HK-2 (cell line): ENCODE results near the gene GNB5.
"Not testable (repeated sequence)": the region's sequence is repeated elsewhere in the genome, so short reads cannot be mapped to it uniquely, and the experiment has no call there.

Experiments
- DNase-seq: peaks from one replicate; pipeline ENCODE4 v3.0.0-alpha.2; 2018; ENCODE audit not compliant: unreplicated experiment

Gene GNB5

DNA sequence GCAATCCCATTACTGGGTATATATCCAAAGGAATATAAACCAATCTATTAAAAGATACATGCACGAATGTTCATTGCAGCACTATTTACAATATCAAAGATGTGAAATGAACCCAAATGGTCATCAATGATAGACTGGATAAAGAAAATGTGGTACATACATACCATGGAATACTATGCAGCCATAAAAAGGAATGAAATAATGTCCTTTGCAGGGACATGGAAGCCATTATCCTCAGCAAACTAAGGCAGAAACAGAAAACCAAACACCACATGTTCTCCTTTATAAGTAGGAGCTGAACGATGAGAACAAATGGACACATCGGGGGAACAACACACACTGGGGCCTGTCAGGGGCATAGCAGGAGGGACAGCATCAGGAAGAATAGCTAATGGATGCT, 21.0 kb downstream of the GNB5 start:
- not testable (repeated sequence) for DNase-seq

DNA sequence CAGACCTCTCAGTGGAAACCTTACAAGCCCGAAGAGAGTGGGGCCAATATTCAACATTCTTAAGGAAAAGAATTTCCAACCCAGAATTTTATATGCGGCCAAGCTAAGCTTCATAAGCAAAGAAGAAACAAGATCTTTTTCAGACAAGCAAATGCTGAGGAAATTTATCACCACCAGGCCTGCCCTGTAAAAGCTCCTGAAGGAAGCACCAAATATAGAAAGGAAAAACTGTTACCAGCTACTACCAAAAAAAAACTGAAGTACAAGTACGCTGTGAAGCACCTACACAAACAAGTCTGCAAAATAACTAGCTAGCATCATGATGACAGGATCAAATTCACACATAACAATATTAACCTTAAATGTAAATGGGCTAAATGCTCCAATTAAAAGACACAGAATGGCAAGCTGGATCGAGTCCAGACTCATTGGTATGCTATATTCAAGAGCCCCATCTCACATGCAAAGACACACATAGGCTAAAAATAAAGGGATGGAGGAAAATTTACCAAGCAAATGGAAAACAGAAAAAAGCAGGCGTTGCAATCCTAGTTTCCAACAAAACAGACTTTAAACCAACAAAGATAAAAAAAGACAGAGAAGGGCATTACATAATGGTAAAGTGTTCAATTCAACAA, 25.6 kb downstream of the GNB5 start:
- DNase-seq: not testable (repeated sequence)

DNA sequence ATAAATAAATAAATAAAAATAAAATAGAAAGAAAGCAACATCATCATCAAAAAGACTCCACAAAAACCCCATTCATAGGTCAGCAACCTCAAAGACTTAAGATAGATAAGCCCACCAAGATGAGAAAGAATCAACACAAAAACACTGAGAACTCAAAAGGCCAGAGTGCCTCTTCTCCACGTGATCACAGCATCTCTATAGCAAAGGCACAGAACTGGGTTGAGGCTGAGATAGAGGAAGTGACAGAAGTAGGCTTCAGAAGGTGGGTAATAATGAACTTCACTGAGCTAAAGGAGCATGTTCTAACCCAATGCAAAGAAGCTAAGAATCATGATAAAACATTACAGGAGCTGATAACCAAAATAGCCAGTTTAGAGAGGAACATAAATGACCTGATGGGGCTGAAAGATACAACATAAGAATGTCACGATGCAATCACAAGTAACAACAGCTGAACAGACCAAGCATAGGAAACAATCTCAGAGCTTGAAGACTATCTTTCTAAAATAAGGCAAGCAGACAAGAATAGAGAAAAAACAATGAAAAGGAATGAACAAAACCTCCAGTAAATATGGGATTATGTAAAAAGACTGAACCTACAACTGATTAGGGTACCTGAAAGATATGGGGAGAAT, 26.4 kb downstream of the GNB5 start:
- no peak for DNase-seq

DNA sequence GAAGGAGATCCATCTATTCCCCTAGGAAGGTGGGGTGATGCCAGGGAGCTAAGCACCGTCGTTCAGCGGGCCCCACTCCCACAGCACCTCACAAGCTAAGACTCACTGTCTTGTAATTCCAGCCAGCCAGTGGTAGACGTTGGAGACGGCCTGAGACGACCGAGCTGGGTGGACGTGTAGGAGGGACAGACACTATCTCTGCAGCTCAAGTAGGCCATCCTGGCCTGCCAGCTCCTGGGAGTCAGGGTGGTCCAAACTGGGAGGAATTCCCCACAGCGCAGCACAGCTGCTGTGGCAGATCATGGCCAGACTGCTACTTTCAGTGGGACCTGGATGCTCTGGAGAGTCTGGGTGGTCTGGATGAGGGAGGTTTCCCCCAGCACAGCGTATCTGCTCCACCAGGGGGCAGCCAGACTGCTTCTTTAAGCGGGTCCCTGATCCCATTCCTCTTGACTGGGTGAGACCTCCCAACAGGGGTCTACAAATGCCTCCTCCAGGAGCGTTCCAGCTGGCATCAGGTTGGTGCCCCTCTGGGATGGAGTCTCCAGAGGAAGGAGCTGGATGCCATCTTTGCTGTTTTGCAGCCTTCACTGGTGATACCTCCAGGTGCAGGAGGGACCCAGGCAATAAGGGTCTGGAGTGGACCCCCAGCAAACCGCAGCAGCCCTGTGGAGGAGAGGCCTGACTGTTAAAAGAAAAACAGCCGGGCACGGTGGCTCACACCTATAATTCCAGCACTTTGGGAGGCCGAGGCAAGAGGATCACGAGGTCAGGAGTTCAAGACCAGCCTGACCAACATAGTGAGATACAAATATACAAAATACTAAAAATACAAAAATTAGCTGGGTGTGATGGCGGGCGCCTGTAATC, 27.6 kb downstream of the GNB5 start:
- DNase-seq: no peak

DNA sequence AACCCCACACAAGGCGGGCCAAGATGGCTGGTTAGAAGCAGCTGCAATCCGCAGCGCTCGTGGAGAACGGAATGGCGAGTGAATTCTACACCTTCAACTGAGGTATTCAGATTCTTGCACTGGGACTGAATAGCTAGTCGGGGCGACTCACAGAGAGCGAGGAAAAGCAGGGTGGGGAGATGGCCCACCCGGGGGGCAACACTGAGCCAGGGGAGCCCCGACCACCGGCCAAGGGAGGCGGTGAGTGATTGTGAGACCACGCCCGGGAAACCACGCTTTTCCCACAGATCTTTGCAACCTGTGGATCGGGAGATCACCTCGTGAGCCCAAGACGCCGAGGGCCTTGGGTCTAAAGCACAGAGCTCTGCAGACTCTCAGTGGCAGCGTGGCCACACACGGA, 28.3 kb downstream of the GNB5 start:
- no peak for DNase-seq

DNA sequence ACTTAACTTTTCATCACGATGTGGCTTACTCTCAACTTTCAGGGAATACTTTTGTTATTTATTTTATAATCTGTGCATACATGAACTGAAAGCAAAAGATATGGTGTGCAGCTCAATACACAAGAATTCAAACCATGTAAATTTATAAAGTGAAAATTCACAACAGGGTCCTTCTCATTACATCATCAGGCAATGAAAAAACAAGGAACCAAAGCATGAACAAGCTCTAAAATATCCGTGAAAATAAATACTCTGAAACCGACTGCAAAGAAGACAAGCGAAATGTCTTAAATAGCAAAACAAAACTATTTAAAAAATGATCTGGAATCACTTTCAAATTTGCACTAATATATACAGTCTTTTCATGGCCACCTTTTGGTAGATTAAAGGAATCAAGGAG, 28.9 kb downstream of the GNB5 start:
- no peak for DNase-seq

DNA sequence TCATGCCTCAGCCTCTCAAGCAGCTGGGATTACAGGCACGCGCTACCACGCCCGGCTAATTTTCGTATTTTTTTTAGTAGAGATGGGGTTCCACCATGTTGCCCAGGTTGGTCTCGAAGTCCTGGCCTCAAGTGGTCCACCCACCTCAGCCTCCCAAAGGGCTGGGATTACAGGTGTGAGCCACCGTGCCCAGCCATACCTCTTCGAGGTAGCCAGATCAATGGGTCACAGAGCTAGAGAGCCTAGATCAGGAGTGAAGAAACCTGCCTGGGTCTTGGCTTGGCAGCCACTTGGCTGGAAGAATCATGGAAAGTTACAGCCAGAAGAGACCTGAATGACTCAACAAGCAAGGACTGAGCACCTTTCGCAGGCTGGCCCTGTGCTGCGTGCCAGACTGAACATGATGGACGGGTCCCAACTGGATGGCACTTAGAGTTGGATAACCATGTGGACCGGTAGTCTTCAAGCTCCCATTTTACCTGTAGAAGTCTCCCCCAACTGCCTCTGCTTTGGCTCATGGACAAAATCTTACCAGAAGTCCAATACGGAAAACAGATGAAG, 29.7 kb downstream of the GNB5 start:
- DNase-seq: no peak

DNA sequence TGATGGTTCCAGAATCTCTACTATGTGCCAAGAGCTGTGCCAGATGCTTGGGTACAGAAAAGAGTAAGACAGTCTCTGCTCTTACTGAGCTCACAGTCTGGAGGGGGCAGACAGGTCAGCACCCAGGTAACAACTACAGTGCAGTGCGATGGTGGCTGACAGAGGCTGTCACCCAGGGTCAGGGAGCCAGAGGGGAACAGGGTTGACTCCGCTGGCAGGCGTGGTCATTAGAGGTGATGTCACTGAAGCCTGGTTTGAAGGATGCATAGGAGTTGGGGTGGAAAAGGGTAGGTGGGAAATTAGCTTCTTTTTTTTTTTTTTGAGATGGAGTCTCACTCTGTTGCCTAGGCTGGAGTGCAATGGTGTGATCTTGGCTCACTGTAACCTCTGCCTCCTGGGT, 31.5 kb downstream of the GNB5 start:
- DNase-seq: no peak

DNA sequence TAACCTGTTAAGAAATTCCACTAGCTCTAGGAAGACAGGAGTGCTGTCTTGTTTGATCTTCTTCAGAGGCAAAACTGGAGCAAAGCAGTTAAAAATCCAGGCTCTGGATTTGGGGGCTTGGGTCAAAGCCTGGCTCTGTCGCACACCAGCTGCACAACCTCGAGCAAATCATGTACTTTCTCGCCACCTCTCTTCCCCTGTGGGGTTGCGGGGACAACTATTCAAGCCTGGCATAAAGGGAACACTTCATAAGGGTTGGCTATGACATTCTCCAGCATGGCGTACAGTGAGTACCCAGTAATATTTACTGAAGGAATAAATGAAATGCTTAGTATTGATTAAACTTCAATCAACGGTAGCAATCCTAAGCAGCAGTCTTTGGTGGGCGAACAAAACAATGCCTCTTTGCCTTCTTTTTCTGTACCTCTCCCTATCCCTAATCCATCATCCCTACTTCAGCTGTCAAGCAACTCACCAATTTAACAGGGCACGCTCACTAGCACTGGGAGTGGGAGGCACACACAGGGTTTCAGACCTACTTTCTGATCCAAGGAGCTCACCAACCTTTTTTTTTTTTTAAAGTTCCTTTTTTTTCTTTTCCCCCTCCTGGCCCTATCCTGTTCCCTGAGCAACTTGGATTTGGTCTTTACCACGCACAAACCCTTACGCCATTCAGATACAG, 33.0 kb downstream of the GNB5 start:
- no peak for DNase-seq

DNA sequence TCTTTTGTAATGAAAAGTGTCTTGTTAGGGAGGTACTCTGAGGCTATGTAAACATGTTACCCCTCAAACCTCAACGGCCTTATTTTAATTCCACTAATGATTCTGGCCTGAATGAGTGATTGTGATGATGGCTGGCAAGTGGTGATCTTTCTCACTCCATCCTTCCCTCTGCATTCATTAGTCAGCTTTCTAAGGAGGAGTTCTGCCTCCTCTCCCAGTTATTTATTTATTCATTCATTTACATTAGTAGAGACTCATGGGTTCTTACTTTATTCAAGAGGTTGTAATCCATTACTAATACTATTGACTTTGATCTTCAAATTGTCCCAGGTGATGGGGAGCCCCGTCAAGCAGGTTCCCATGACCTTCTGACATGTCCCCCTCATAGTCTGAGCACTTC, 35.3 kb downstream of the GNB5 start:
- DNase-seq: no peak

DNA sequence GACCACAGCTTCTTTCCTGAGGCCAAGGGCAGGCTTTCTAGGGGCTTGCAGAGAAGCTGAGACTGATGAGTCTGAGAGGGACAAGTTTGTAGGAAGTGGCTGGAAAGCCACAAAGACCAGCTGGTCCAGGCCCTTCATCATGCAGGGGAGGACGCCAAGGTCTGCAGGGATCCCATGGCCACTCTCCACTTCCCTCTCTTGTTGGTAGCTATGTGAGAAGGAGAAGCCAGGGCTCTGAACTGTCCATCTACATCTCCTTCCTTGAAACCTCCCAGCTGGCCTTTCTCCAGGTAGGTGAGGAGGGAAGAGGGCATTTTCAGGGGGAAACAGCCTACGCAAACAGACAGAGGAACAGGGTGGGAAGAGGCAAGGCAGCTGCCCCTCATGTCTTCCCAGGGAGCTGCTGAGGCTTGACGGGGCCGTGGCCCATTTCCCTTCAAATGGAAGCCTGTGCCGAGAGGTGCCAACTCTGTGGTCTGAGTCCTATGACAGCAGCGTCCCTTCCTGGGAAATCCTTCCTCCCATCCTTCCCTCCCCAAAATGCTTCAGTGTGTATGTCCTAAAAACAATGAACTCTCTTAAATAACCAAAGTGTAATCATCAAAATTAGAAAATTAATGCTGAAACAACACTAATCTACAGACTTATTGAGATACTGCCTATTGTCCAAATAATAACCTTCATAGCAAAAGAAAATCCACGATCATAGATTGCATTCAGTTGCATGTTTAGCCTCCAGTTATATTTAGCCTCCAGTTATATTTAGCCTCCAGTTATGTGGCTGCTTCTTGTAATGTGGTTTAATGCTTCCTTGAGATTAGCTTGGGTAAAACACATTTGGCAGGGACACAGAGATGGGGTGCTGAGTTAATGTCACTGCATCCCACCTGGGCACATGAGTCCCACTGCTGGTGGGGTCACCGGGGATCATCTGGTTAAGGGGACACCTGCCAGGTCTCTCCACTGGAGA, 36.0 kb downstream of the GNB5 start:
- no peak for DNase-seq

DNA sequence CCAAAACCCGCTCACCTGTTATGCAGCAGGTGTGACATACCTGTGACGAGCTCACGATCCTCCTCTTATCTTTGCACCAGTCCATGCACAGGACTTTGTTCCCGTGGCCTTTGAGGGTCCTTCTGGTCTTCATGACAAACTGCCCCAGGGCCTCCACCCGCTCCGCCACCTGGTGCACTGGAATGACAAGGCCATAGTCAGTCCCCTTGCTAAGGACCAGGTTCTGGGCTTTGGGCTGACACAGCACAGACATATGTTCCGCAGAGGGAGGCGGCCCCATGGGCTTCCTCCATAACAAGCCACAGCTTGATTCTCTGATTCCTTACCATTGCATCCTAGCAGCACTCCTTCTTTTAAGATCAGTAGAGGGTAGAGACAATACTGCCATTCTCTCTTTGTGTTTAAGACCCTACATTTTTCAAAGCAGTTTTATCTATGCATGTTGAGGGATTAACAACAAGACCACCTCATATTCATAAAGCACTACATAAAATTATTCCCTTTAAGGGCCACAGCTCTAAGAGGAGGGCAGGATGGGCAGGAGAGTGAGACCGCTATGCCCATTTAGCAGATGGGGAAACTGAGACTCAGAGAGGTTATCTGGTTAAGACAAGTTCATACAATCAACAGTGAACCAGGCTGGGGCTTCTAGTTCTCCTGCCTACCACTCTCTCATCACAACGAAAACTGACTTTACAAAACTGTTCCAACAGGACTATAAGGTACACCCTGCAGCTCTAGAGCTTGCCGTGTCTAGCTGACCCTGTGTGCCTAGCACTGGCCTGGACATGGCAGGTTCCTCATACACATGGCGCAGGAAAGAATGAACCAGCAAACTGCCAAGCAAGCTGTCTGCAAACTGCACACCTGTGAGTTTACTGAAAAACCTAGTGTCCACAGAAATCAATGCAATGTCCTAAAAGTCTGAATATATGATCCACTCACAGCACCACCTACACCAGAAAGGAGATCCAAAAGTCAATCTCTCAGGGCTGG, 37.0 kb downstream of the GNB5 start:
- DNase-seq: no peak

DNA sequence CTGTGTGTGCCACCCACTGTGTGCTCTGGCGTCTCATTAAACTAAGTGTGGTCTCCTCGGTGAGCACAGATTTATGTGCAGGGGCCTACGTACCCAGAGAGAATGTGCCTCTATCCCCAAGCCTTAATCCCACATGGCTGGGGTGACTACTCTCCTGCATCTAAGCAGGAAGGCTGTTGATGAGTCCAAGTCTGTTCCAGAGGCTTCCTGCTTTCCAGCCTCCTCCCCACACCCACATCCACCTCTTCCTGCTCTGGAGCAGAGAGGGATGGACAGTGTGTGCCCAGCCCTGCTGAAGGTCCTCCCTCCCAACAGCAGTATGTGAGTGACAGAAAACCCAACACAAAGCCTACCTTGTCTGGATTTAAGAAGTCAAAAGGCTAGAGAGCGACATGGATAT, 39.8 kb downstream of the GNB5 start:
- no peak for DNase-seq

DNA sequence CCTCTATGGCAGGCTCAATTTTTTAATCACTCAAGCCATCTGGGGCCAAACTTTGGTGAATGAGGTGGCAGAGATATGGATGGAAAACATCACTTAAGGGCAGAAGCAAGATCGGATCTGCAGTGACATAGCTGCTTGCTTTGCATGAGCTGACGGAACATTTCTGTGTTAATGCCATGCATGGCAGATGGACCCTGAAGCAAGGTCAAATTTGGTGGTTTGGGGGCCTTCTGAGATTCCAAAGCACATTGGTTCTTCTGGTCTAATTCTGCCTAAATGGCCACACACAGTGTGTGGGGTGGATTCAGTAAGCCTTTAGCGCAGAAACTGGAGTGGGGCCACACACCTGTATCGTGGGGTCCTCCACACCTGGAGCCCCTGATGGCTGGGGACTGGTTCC, 40.3 kb downstream of the GNB5 start:
- DNase-seq: no peak

DNA sequence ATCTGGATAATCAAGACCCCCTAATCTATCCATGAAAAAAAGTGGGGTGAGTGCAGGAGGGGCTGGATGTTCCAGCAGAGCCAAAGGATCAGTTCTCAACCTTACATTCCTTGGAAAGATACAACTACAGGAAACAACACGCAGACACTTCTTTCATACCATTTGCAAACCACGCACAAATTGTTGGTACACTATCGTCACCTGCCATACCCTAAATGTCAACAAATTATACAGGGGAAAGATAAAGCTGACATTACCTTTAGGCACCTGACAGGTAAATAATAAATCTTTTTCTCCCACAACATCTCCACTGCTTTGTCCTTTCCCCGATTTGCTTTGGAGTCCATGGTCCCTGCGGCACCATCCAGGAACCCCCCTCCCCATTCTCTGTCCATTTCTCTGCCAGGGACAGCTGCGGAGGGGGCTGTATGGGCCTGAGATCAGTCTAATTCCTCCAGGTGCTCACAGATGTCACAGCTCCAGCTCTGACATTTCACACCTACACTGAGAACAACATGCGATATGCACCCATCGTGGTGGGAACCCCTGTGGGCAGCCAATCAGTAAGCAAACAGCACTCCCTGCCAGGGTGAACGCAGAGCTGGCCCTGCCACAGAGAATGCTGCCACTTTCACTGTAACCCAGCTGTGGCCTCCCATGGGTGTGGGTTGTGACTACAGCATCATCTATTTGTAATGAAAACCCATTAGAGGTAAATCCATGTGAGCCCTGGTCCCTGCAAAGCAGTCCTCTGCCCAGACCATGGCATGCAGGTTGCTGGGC, 41.0 kb downstream of the GNB5 start:
- DNase-seq: no peak

DNA sequence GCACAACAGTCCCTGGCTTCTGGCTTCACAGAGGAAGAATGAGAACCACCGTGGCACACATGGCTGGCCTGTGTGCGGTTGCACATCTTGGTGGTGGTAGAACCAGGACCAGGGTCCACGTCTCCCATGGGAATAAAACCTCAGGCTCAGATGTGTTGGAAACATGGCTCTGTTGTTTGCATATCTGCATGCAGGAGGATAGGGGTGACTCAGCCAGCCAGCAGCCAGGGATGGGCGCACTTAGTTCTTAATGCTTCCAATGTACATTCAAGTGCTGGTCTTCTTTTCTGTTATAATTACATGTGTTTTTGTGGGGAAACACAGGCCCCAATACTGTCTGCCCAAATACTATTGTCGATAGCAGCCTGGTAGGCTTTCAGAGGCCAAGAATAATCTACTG, 42.8 kb downstream of the GNB5 start:
- DNase-seq: no peak

DNA sequence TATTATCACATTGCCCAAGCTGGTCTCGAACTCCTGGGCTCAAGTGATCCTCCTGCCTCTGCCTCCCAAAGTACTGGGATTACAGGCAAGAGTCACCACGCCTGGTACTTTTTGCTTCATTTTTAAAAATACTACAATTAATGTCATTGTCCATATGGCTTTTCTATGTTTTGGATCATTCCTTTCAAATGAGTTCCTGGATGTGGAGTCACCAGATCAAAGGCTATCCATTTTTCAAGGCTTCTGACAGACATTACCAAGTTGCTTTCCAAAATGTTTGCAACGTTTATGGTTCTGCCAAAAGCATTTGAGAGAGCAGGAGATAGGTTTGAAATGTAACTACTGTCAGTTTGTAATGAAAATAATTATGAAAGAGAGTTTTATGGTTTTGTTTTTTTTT, 44.4 kb downstream of the GNB5 start:
- DNase-seq: no peak

DNA sequence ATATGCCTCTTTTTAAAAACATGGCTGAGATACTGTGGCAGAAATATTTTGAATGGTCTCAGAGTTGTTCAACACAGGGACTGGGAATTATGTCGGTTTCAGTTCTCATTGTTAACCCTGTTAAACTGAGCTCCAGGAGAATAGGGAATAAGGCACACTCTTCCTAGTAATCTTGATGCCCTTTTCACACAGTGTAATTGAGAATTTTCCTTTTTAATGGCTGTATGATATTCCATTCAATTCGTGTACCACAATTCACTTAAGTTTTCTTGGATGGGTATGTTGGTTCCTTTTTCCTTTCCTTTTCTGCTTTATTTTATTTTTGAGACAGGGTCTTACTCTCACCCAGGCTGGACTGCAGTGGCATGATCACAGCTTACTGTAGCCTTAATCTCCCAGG, 44.9 kb downstream of the GNB5 start:
- DNase-seq: no peak

DNA sequence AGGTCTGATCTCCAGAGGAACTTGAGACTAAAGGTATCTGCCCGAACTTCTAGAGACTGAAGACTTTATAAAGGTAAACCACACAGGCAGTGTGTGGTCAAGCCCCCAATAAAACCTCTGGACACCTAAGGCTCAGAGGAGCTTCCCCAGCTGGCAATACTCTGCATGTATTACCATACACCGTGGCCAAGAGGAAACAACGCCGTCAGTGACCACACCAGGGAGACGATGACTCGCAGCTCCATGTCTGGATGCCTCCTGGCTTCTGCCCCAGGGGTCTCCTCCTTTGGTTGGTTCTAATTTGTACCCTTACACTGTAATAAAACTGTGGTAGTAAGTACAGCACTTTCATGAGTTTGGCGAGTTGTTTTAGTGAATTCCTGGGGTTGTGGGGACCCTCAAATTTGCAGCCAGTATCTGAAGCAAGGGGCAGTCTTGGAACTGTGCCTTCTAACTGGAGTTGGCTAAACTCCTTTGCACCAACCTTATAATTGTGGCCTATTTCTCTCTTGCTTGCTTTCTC, 46.5 kb downstream of the GNB5 start:
- DNase-seq: no peak
